ENCODE measurements around the gene SAP130. TPM values are rescaled to one million over a fixed set of nuclear protein-coding genes. Genes with fewer than 3 reads are reported as not detected.

SAP130 gene
- total RNA-seq, 1 donor from 2014 or later, result 3.1 TPM

- no peak for DNase-seq (ENCODE audit: low read depth, low spot score)
Observed at GRCh38 chr2:127897531-127898211, 130.2 kb downstream of the SAP130 start.

GRCh38 chr2:127893494-127893893, 134.4 kb downstream of the SAP130 start:
- no peak for DNase-seq (ENCODE audit: low read depth, low spot score)

- DNase-seq (ENCODE audit: low read depth, low spot score), result no peak
Observed at GRCh38 chr2:127893033-127893432, 134.8 kb downstream of the SAP130 start.

- DNase-seq (ENCODE audit: low read depth, low spot score), result no peak
Observed at GRCh38 chr2:127891811-127892210, 136.0 kb downstream of the SAP130 start.

Other genes with a start within 250 kb of the SAP130 start
- gene WDR33, start 216.9 kb downstream of the SAP130 start, total RNA-seq, result 27.0 and 42.8 TPM in 2 replicates
- gene POLR2D, start 169.9 kb downstream of the SAP130 start, total RNA-seq, result 36.2 and 42.7 TPM in 2 replicates
- 17.2 and 22.5 TPM in 2 replicates for gene AMMECR1L, start 142.1 kb downstream of the SAP130 start, total RNA-seq
- gene UGGT1, start 63.1 kb upstream of the SAP130 start, total RNA-seq, result 82.2 and 113 TPM in 2 replicates

Data from pulmonary artery endothelial cell (primary cell).